ENCODE data around the gene CFHR3.
"Not testable (repeated sequence)": the region's sequence is repeated elsewhere in the genome, so short reads cannot be mapped to it uniquely, and the experiment has no call there.

The CFHR3 gene

DNA sequence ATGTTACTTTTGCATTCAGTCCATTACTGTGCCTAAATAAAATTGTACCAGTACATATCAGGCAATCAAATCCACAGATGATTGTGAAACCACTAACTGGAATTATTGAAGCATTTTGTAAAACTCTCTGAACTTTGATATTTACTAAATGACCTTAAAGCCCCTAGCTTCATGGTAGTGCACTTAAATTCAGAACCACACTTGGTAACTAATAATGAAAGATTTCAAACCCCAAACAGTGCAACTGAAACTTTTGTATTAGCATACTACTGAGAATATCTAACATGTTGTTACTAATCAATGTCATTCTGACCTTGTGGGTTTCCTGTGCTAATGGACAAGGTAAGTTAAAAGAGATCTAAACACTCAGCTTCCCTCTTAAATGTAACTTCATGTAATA lies at the start of gene CFHR3:
Gene CFHR3 (plus strand): TSS at position 238 of the 400 bp plus-strand sequence. CDS start 47 bp downstream, at position 285.
- no peak for FAIRE-seq

DNA sequence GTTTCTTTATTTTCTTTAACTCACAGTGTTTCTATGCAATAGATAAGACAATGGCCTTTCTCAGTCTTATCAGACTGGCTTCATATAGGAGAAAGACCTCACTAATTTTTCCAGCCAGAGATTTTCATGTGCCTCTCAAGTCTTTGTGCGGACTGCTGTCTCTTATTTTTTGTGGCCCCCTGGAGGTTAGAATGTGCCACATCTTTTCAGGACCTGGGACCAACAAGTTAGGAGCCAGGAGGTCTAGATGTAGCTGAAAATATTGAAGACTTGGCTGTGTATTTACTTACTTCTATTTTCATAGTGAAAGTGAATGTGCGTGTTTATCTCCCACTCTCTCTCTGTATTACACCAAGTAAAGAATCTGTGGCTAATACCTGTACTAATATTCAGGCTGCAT lies 42.1 kb upstream of the CFHR3 start:
- no peak for FAIRE-seq

DNA sequence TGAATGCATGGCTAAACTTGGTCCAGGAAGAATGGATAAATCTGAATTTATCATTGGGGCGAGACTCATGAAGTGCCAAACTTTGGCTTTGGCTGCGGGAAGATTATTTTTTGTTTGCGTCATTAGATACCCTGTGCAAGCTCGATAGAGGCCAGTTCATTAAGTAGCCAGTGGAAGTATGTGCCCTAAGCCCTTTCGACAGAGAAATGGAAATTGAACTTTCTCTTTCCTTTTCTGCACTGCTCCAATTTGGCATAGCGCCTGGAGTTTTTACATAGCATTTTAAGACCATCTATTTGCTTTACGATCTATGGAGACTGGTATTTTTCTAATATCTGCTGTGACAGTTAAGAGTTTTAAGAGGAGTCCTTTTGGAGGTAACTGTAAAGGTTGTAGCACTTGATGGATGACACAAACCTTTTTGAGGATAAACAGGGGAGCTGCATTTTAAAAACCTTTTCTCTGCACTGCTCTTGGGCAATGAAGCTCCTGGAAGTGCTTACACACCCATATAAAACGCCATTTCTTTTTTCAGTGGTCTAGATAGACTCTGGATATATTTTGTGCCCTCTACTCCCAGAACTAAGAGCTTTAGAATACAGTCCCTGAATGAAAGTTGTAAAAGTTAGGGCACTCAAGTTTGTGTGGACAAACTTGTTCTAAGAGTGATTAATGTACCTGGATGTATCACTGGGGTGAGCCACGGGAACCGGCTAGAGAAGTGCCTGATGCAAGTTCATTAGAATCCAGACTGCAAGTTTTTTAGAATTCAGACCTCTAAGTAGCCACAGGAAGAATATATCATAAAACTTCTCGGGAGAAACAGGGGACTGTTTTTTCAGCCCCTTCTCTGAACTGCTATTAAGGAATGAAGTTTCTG lies 41.3 kb upstream of the CFHR3 start:
- no peak for FAIRE-seq

DNA sequence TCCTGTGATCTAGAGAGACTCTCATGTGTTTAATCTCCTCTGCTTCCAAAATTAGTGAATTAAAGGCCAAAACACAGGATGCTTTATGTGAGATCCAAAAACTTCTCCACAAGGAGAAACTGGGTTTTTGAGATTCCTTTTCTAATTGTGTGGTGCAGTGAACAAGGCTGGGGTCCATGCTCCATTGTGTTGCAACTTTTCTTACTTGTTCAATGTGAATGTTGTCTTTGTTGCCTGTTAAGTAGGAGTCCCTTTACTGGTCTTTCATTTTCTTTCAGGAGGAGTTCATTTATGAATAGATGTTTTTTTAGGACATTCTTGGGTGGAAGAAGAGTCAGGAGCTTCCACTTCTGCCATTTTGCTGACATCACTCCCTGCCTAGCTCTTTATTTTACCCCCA lies 40.6 kb upstream of the CFHR3 start:
- FAIRE-seq, result no peak

- FAIRE-seq, result no peak
These were observed 40.2 kb upstream of the CFHR3 start for GRCh38 chr1:196734460-196734859.

GRCh38 chr1:196738730-196739129 lies 35.9 kb upstream of the CFHR3 start:
- no peak for FAIRE-seq

DNA sequence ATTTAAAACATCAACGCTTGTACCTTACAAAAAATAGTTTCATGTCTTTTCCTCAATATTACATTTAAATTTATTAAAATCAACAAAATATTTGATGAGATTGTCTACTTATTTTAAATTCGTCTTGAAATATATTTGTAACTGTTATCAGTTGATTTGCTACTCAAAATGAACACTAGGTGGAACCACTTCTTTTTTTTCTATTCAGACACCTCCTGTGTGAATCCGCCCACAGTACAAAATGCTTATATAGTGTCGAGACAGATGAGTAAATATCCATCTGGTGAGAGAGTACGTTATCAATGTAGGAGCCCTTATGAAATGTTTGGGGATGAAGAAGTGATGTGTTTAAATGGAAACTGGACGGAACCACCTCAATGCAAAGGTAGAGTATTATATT lies 31.4 kb upstream of the CFHR3 start:
- peak; percentile 99 for FAIRE-seq

DNA sequence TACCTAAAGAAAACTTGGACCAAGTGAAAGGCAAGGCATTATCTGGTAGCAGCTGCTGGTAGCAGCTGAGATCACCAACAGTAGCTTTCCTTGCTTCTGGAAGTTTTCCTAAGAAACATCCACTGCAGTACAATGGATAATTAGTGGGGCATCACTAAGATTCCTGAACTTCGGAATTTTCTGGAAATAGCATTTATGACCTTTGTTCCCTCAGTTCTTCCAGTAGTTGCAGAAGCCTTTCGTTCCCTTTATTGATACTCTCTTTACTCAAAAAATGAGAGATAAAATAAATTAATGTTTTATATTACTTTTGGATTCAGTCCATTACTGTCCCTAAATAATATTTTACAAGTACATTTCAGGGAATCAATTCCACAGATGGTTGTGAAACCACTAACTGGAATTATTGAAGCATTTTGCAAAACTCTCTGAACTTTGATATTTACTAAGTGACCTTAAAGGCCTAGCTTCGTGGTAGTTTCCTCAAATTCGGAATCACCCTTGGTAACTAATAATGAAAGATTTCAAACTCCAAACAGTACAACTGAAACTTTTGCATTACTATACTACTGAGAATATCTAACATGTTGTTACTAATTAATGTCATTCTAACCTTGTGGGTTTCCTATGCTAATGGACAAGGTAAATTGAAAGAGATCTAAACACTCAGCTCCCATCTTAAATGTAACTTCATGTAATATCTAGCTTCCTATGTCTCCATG lies 9.5 kb upstream of the CFHR3 start:
- not testable (repeated sequence) for FAIRE-seq

DNA sequence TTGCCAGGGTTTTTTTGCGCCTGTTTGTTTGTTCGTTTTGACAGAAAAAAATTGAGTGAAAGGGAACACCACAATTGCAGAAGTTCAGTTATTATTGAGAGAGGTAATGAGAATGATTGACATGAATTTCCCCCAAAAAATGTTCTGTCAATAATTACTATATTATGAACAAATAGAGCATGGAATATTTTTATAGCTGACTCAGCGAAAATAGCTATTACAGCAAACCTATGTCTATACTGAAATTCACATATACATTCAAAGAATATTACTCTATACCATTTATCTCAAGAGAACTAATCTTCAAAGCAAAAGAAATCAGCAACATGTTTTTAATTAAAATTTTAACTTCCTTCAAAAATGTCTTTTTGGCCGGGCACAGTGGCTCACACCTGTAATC lies 4.8 kb upstream of the CFHR3 start:
- peak; percentile 55 for FAIRE-seq

DNA sequence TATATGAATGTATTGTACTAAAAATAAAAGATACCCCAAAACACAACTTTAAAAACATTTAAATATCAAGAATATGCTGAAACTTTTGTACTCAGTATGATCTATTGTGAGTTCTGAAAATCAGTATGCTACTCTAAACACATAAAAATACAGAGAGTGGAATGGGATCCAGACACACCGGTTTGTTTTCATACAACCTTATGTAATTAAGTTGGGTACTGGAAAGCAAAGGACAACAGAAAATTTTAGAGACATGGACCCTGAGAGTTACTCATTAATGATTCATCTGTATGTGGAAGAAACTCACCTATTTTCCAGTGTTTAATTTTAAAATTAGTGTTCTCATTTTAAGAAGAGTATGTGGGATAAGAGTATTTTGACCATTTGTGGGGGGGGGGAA lies 927 bp upstream of the CFHR3 start:
- FAIRE-seq, result no peak

- no peak for FAIRE-seq
These were observed 465 bp upstream of the CFHR3 start for GRCh38 chr1:196774175-196774574.

GRCh38 chr1:196777603-196778002 lies 3.0 kb downstream of the CFHR3 start:
- FAIRE-seq, result no peak

DNA sequence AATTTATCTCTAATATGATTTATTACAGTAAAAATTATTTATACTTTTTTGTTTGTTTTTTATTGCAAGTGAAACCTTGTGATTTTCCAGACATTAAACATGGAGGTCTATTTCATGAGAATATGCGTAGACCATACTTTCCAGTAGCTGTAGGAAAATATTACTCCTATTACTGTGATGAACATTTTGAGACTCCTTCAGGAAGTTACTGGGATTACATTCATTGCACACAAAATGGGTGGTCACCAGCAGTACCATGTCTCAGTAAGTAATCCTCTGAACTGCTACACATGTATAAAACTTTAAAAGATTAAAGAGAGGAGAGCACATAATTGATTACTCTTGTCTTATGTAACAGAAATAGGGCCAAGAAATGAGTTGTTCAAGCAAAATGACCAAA lies 4.5 kb downstream of the CFHR3 start:
- FAIRE-seq, result peak; percentile 45

DNA sequence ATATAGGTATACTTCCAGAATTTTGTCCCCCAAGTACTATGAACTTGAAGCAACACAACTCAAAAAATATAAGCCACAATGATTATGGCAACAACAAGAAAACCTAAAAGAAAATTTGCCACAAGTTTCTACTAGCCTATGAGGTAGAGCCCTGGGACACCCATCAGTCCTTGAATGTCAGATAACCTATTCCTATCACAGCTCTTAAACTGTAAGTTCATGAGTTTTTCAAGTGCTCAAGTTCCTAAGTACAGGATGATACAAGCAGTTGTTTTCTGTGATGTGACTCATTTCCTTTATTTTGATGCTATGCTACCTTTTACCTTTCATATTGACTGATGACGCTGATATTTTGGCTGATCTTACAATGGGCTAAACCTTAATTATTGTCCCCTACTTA lies 16.6 kb downstream of the CFHR3 start:
- FAIRE-seq, result not testable (repeated sequence)

- not testable (repeated sequence) for FAIRE-seq
These were observed 19.5 kb downstream of the CFHR3 start for GRCh38 chr1:196794103-196794502.

DNA sequence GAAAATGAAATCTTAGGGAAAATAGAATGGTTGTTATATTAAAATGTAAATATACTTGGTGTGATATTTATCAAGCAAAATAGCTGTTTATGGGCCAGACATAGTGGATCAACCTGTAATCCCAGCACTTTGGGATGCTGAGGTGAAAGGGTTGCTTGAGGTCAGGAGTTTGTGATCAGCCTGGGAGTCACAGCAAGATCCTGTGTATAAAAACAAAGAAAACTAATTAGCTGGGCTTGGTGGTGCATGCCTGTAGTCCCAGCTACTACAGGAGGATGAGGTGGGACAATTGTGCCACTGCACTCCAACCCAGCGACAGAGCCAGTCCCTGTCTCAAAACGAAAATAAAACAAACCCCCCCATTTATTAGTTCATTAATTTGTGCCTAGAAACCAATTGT lies 23.3 kb downstream of the CFHR3 start:
- no peak for FAIRE-seq

DNA sequence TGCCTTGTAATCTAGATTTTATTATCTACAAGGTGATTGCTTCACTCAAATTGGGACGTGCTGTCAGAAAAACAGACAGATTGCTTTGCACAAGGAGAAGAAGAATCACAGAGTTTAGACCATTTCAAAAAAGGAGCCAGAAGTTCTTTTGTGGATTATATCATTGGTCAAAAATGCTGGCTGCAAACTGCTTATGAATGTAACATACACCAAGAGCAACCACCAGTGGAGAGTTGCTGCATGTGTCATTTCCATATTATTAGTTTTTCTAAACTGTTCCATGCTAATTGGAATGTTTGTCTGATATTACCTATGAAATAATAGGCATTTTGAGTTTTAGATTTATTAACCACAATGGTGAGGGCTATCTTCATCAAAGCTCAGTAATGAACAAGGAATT lies 27.3 kb downstream of the CFHR3 start:
- not testable (repeated sequence) for FAIRE-seq

DNA sequence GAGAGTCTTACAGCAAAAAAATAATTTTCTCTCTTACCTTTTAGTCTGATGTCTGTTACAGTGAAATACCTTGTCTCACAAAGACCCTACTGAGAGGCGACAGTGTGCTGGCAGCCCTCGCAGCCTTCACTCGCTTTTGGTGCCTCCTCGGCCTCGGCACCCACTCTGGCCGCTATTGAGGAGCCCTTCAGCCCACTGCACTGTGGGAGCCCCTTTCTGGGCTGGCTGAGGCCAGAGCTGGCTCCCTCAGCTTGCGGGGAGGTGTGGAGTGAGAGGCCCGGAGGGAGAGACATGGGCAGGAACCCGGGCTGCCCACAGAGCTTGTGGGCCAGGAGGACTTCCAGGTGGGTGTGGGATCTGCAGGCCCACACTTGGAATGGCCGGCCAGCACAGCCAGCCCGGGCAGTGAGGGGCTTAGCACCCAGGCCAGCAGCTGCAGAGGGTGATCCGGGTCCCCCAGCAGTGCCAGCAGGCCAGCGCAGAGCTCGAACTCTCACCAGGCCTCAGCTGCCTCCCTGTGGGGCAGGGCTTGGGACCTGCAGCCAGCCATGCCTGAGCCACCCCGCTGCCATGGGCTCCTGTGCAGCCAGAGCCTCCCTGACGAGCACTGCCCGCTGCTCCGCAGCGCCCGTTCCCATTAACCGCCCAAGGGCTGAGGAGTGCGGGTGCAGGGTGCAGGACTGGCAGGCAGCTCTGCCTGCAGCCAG lies 34.0 kb downstream of the CFHR3 start:
- FAIRE-seq, result no peak

DNA sequence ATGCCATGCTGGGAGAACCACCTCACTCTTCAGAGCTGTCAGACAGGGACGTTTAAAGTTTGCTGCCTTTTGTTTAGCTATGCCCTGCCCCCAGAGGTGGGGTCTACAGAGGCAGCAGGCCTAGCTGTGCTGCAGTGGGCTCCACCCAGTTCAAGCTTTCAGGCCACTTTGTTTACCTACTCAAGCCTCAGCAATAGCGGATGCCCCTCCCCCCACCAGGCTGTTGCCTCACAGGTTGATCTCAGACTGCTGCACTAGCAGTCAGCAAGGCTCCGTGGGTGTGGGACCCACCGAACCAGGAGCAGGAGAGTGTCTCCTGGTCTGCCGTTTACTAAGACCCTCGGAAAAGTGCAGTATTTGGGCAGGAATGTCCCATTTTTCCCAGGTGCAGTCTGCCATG lies 42.8 kb downstream of the CFHR3 start:
- not testable (repeated sequence) for FAIRE-seq

- not testable (repeated sequence) for FAIRE-seq
These were observed 44.9 kb downstream of the CFHR3 start, which contains the start of gene CFHR1 for GRCh38 chr1:196819531-196819930. CFHR1 (plus strand) TSS chr1:196819731; CDS start chr1:196819845, 114 bp downstream.

DNA sequence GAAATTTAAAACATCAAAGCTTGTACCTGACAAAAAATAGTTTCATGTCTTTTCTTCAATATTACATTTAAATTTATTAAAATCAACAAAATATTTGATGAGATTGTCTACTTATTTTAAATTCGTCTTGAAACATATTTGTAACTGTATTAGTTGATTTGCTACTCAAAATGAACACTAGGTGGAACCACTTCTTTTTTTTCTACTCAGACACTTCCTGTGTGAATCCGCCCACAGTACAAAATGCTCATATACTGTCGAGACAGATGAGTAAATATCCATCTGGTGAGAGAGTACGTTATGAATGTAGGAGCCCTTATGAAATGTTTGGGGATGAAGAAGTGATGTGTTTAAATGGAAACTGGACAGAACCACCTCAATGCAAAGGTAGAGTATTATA lies 53.2 kb downstream of the CFHR3 start:
- peak; percentile 100 for FAIRE-seq

Data from TTC549 (cell line).